Measurements from ENCODE around the gene SHB.

SHB gene

GRCh38 chr9:38010918-38011704, 57.9 kb downstream of the SHB start:
- Histone ChIP-seq H3K27ac (no peak overlapping the region), H3K4me3 (no peak overlapping the region)
- TF ChIP-seq CTCF (IDR thresholded peaks at IDR 0.05): no peak
- no peak for DNase-seq (ENCODE audit: low spot score)

GRCh38 chr9:38009990-38010389, 59.0 kb downstream of the SHB start:
- Histone ChIP-seq H3K4me3 (no peak overlapping the region), H3K27ac (no peak overlapping the region)
- no peak for DNase-seq (ENCODE audit: low spot score)
- TF ChIP-seq CTCF (IDR thresholded peaks at IDR 0.05): no peak

- Histone ChIP-seq H3K27ac (no peak overlapping the region), H3K4me3 (no peak overlapping the region)
- DNase-seq (ENCODE audit: low spot score): no peak
- TF ChIP-seq CTCF (IDR thresholded peaks at IDR 0.05): no peak
Observed at GRCh38 chr9:38009035-38009501, 60.0 kb downstream of the SHB start.

DNA sequence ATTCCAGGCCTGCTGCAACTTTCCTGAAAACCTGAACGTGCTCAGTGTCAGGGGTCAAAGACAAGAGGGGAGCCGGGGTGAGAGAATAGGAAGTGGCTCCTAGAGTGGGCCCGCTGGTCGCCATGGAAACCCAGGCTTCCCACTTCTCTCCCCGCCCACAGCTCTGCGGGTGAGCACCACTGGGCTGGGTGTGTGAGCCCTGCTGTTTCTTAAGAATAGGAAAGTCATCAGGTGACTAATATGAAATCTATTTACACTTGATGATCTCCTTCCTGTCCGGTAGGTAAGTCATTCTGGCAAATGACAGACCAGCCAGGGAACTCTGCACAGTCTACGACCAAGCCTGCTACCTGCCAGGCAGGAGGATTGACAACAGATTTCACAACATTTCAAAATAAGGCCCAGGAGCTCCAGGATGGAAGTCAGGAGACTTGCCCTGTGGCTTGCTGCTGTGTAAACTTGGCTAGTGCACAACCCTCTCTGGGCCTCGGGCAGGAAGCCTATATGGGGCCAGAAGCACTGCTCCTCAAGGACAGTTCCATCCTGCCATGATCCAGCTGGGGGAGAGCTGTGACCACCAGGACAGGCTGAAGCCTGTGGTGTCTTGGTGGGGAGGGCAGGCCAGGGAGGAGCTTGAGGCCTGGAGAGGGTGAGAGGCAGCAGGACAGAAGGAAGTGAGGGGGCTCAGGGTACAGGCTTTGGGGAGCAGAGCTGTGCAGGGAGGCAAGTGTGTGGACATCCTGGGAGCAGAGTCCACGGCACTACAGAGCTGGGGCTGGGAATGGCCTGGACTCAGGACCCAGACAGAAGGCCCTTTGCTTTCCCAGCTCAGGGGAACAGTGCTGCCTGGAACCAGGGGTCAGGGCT, 60.6 kb downstream of the SHB start:
- no peak for TF ChIP-seq CTCF (IDR thresholded peaks at IDR 0.05)
- H3K27ac ChIP-seq: peak overlapping the region in 1 of 2 donors; percentile 20
- H3K4me3 ChIP-seq: no peak overlapping the region
- DNase-seq (ENCODE audit: low spot score): no peak

GRCh38 chr9:38007016-38007415, 62.0 kb downstream of the SHB start:
- Histone ChIP-seq H3K4me3 (no peak overlapping the region), H3K27ac (no peak overlapping the region)
- DNase-seq (ENCODE audit: low spot score): no peak
- no peak for TF ChIP-seq CTCF (IDR thresholded peaks at IDR 0.05)

- Histone ChIP-seq H3K4me3 (no peak overlapping the region), H3K27ac (peak overlapping the region in 1 of 2 donors; percentile 18)
- TF ChIP-seq CTCF (IDR thresholded peaks at IDR 0.05): no peak
- no peak for DNase-seq (ENCODE audit: low spot score)
Observed at GRCh38 chr9:38006163-38006562, 62.9 kb downstream of the SHB start.
